ENCODE results near the gene ILKAP. TPM values are rescaled to one million over a fixed set of nuclear protein-coding genes. Genes with fewer than 3 reads are reported as not detected.

ILKAP gene
- polyA plus RNA-seq, 1 of the 3 experiments (the other 2 are of a cell fraction): 49.2 TPM

- H3K27ac ChIP-seq (ENCODE audit: low read depth in 2 of 2, low read length in 1 of 2): no peak overlapping the region
- no peak for TF ChIP-seq TAF1 (IDR thresholded peaks at IDR 0.05; ENCODE audit: borderline replicate concordance, low read depth, low read length)
- no peak for TF ChIP-seq SMC3 (IDR thresholded peaks at IDR 0.05; ENCODE audit: low read depth, low read length)
- TF ChIP-seq POLR2AphosphoS5 (IDR thresholded peaks at IDR 0.05; ENCODE audit: low read depth, low read length): no peak
- no peak for TF ChIP-seq EP300 (IDR thresholded peaks at IDR 0.05; ENCODE audit: borderline replicate concordance in 1 of 2, low read depth in 1 of 2, low read length in 1 of 2)
- no peak for TF ChIP-seq CTCF (IDR thresholded peaks at IDR 0.05)
- no peak for TF ChIP-seq JUND (IDR thresholded peaks at IDR 0.05)
- no peak for TF ChIP-seq GABPA (IDR thresholded peaks at IDR 0.05; ENCODE audit: low read depth)
- no peak for TF ChIP-seq SIN3A (IDR thresholded peaks at IDR 0.05; ENCODE audit: borderline replicate concordance, low read depth, low read length)
- TF ChIP-seq FOXM1 (IDR thresholded peaks at IDR 0.05; ENCODE audit: low read depth): no peak
- TF ChIP-seq RXRA (IDR thresholded peaks at IDR 0.05; ENCODE audit: borderline replicate concordance, low read depth): no peak
- TF ChIP-seq CHD2 (IDR thresholded peaks at IDR 0.05; ENCODE audit: low read length, partially characterized antibody): no peak
- TF ChIP-seq FOXJ3 (CRISPR knock-in tag; IDR thresholded peaks at IDR 0.05): no peak
- TF ChIP-seq FOSL2 (IDR thresholded peaks at IDR 0.05; ENCODE audit: borderline replicate concordance, low read depth): no peak
- no peak for TF ChIP-seq NFIC (IDR thresholded peaks at IDR 0.05; ENCODE audit: borderline replicate concordance)
- no peak for TF ChIP-seq EZH2phosphoT487 (IDR thresholded peaks at IDR 0.05; ENCODE audit: borderline replicate concordance, low read depth)
- peaks cover 0 to 14% of the 10 kb centered on the region in 2 experiments; a peak in 1 of 4 replicates for H3K4me1 ChIP-seq (ENCODE audit: control insufficient read depth in 1 of 2, insufficient read depth in 2 of 2, low read depth in 1 of 2, low read length in 1 of 2)
- H3K36me3 ChIP-seq (replicated peaks in 1 of 2; ENCODE audit: control insufficient read depth in 1 of 2, insufficient read depth in 2 of 2, low read length in 1 of 2): no peaks in the 10 kb centered on the region
- no peak overlapping the region for H3K4me2 ChIP-seq
- no peaks in the 10 kb centered on the region for H3K79me2 ChIP-seq (ENCODE audit: insufficient read depth)
- H3K4me3 ChIP-seq (ENCODE audit: low read depth in 2 of 2, low read length in 1 of 2): no peak overlapping the region
- H3K27me3 ChIP-seq (ENCODE audit: insufficient read depth): no peaks in the 10 kb centered on the region; the same call in 1 of the 2 replicates
- no peak for DNase-seq
- no peaks in the 10 kb centered on the region for H4K20me1 ChIP-seq (ENCODE audit: insufficient read depth)
- no peak overlapping the region for H2AFZ ChIP-seq (ENCODE audit: low read depth)
- H3F3A ChIP-seq (replicated peaks; ENCODE audit: insufficient read depth): no peaks in the 10 kb centered on the region
- 95% methylated on average over 6 of the region's 7 CpGs for WGBS (ENCODE audit: low lambda C conversion rate)
- CTCF ChIA-PET: no interaction called here
- no peaks in the 10 kb centered on the region for H3K9me2 ChIP-seq
- no peak overlapping the region for H3K9ac ChIP-seq
- no peaks in the 10 kb centered on the region for H3K9me3 ChIP-seq
- POLR2A ChIA-PET: no interaction called here
These were observed 32.4 kb upstream of the ILKAP start for GRCh38 chr2:238235856-238236255.

- no peaks in the 10 kb centered on the region for H3K36me3 ChIP-seq (replicated peaks in 1 of 2; ENCODE audit: control insufficient read depth in 1 of 2, insufficient read depth in 2 of 2, low read length in 1 of 2)
- DNase-seq: no peak
- H2AFZ ChIP-seq (ENCODE audit: low read depth): no peak overlapping the region
- H3K9ac ChIP-seq: no peak overlapping the region
- H4K20me1 ChIP-seq (ENCODE audit: insufficient read depth): no peaks in the 10 kb centered on the region
- no peaks in the 10 kb centered on the region for H3K79me2 ChIP-seq (ENCODE audit: insufficient read depth)
- no peak overlapping the region for H3K4me2 ChIP-seq
- H3K27ac ChIP-seq (ENCODE audit: low read depth in 2 of 2, low read length in 1 of 2): no peak overlapping the region
- no peaks in the 10 kb centered on the region for H3K9me2 ChIP-seq
- H3K27me3 ChIP-seq (ENCODE audit: insufficient read depth): no peaks in the 10 kb centered on the region; the same call in 1 of the 2 replicates
- H3K4me1 ChIP-seq (ENCODE audit: control insufficient read depth in 1 of 2, insufficient read depth in 2 of 2, low read depth in 1 of 2, low read length in 1 of 2): peaks cover 0 to 14% of the 10 kb centered on the region in 2 experiments; a peak in 1 of 4 replicates
- no peak overlapping the region for H3K4me3 ChIP-seq (ENCODE audit: low read depth in 2 of 2, low read length in 1 of 2)
- no peaks in the 10 kb centered on the region for H3F3A ChIP-seq (replicated peaks; ENCODE audit: insufficient read depth)
- ChIA-PET POLR2A (no interaction called here), CTCF (no interaction called here)
- 67% methylated on average over 11 of the region's 11 CpGs for WGBS (ENCODE audit: low lambda C conversion rate)
- no peaks in the 10 kb centered on the region for H3K9me3 ChIP-seq
- TF ChIP-seq CHD2 (IDR thresholded peaks at IDR 0.05; ENCODE audit: low read length, partially characterized antibody): no peak
- TF ChIP-seq GABPA (IDR thresholded peaks at IDR 0.05; ENCODE audit: low read depth): no peak
- TF ChIP-seq FOSL2 (IDR thresholded peaks at IDR 0.05; ENCODE audit: borderline replicate concordance, low read depth): no peak
- TF ChIP-seq NRF1 (IDR thresholded peaks at IDR 0.05; ENCODE audit: low read depth, low read length): no peak
- TF ChIP-seq SMC3 (IDR thresholded peaks at IDR 0.05; ENCODE audit: low read depth, low read length): no peak
- TF ChIP-seq ELF1 (IDR thresholded peaks at IDR 0.05): no peak
- no peak for TF ChIP-seq FOXJ3 (CRISPR knock-in tag; IDR thresholded peaks at IDR 0.05)
- TF ChIP-seq POLR2AphosphoS5 (IDR thresholded peaks at IDR 0.05; ENCODE audit: low read depth, low read length): no peak
- TF ChIP-seq USF1 (IDR thresholded peaks at IDR 0.05; ENCODE audit: borderline replicate concordance, low read depth): no peak
- no peak for TF ChIP-seq GATA2 (CRISPR knock-in tag; IDR thresholded peaks at IDR 0.05)
- TF ChIP-seq IRF3 (IDR thresholded peaks at IDR 0.05; ENCODE audit: low read depth, low read length): no peak
- no peak for TF ChIP-seq NFIC (IDR thresholded peaks at IDR 0.05; ENCODE audit: borderline replicate concordance)
- TF ChIP-seq RXRA (IDR thresholded peaks at IDR 0.05; ENCODE audit: borderline replicate concordance, low read depth): no peak
- TF ChIP-seq RFX5 (IDR thresholded peaks at IDR 0.05; ENCODE audit: low read length): no peak
- TF ChIP-seq YY1 (IDR thresholded peaks at IDR 0.05; ENCODE audit: low read depth): no peak
- no peak for TF ChIP-seq TAF1 (IDR thresholded peaks at IDR 0.05; ENCODE audit: borderline replicate concordance, low read depth, low read length)
- no peak for TF ChIP-seq EZH2phosphoT487 (IDR thresholded peaks at IDR 0.05; ENCODE audit: borderline replicate concordance, low read depth)
- no peak for TF ChIP-seq MAX (IDR thresholded peaks at IDR 0.05; ENCODE audit: low read depth)
- TF ChIP-seq USF2 (IDR thresholded peaks at IDR 0.05; ENCODE audit: borderline replicate concordance, low read depth, low read length): no peak
These were observed 31.8 kb upstream of the ILKAP start for GRCh38 chr2:238235331-238235732.

Data from SK-N-SH (cell line).